HFFc6 (cell line): ENCODE data around the gene INTS6. TPM values are rescaled to one million over a fixed set of nuclear protein-coding genes. Genes with fewer than 3 reads are reported as not detected.

ENCODE experiments used
- DNase-seq: peaks from one replicate; pipeline ENCODE4 v3.0.0-alpha.2; 2018
- H3K27ac Mint-ChIP-seq: 2 replicates; pipeline ENCODE4 v1.8.0; 2020; ENCODE audit warnings: mild to moderate bottlenecking, mixed read lengths
- H3K27me3 Mint-ChIP-seq: 2 replicates; pipeline ENCODE4 v1.8.0; 2021; ENCODE audit warnings: mild to moderate bottlenecking, moderate library complexity, mixed read lengths; ENCODE audit not compliant: insufficient read depth
- H3K36me3 Mint-ChIP-seq: 2 replicates; pipeline ENCODE4 v1.8.0; 2021; ENCODE audit warnings: low read depth, mixed read lengths
- H3K4me1 Mint-ChIP-seq: 2 replicates; pipeline ENCODE4 v1.8.0; 2020; ENCODE audit warnings: low read depth, mixed read lengths
- H3K4me3 Mint-ChIP-seq: 2 replicates; pipeline ENCODE4 v1.8.0; 2020; ENCODE audit warnings: mild to moderate bottlenecking, moderate library complexity, mixed read lengths
- H3K9me3 Mint-ChIP-seq: 2 replicates; pipeline ENCODE4 v1.8.0; 2020; ENCODE audit warnings: mild to moderate bottlenecking, mixed read lengths
- CTCF ChIP-seq: fragments of 200-600 bp; sonication (generic); IDR thresholded peaks from 2 replicates; pipeline ENCODE4 v1.5.0; 2021; ENCODE audit warnings: antibody characterized with exemption, mild to moderate bottlenecking
- long read RNA-seq: library from polyadenylated mRNA; unstranded; transcript quantifications from one replicate; pipeline ENCODE4 v2.0.0, GENCODE V29; 2019
- total RNA-seq, 6 experiments: library from RNA; stranded (reverse); fragmentation: NEBNext Ultra II Directional; extraction: Animal tissue kit (Norgen Biotek cat#: 25700); gene quantifications; 2 replicates in 1 of 6; 3 replicates in 5 of 6; pipeline ENCODE4 v1.2.3, GENCODE V29; 2021

The INTS6 gene
- total RNA-seq = 10 to 100 TPM; 32.4 to 38.6 (median 33.5) TPM
- long read RNA-seq, partial matches to known transcripts = 4 of 10 reads
- long read RNA-seq, other reads (novel, unspliced or antisense) = 6 of 10 reads

- Mint-ChIP-seq H3K4me3 (peak within 1 kb of the TSS; percentile 94), H3K4me1 (peaks cover 42% of the 10 kb centered on the region), H3K27me3 (peaks cover 1% of the 10 kb centered on the region; the same call in 1 of the 2 replicates), H3K27ac (peak within 1 kb of the TSS; percentile 97), H3K36me3 (peaks cover 36% of the 10 kb centered on the region), H3K9me3 (peaks cover 3% of the 10 kb centered on the region; the same call in 1 of the 2 replicates)
- DNase-seq = peak; percentile 100
- TF ChIP-seq CTCF = no peak
These were observed at the start of gene INTS6 for GRCh38 chr13:51452361-51453206. INTS6 (minus strand) TSS chr13:51453036; CDS start chr13:51452525, 511 bp downstream.

GRCh38 chr13:51502153-51502651 is 49.4 kb upstream of the INTS6 start:
- peak; percentile 45 for DNase-seq
- no peak for TF ChIP-seq CTCF
- Mint-ChIP-seq H3K9me3 (no peaks in the 10 kb centered on the region), H3K36me3 (no peaks in the 10 kb centered on the region), H3K4me1 (peaks cover 24% of the 10 kb centered on the region), H3K4me3 (peak overlapping the region; percentile 11; the same call in 1 of the 2 replicates), H3K27ac (peak overlapping the region; percentile 73), H3K27me3 (no peaks in the 10 kb centered on the region)

GRCh38 chr13:51501592-51502152 is 48.8 kb upstream of the INTS6 start:
- H3K9me3 Mint-ChIP-seq = no peaks in the 10 kb centered on the region
- peak overlapping the region; percentile 73 for H3K27ac Mint-ChIP-seq
- no peaks in the 10 kb centered on the region for H3K27me3 Mint-ChIP-seq

GRCh38 chr13:51501096-51501495 is 48.3 kb upstream of the INTS6 start:
- Mint-ChIP-seq H3K36me3 (no peaks in the 10 kb centered on the region), H3K27ac (peak overlapping the region; percentile 73), H3K4me1 (peaks cover 30% of the 10 kb centered on the region), H3K9me3 (no peaks in the 10 kb centered on the region), H3K4me3 (0 out of 2 replicates have a peak overlapping the region, but pooled peaks have one; percentile 11), H3K27me3 (no peaks in the 10 kb centered on the region)
- no peak for DNase-seq
- TF ChIP-seq CTCF = no peak

More at GRCh38 chr13:51501592-51502152, 48.8 kb upstream of the INTS6 start:
- no peaks in the 10 kb centered on the region for H3K36me3 Mint-ChIP-seq
- TF ChIP-seq CTCF = no peak
- peak; percentile 74 for DNase-seq
- peak overlapping the region; percentile 11 for H3K4me3 Mint-ChIP-seq
- H3K4me1 Mint-ChIP-seq = peaks cover 25% of the 10 kb centered on the region

- DNase-seq = no peak
- Mint-ChIP-seq H3K27me3 (no peaks in the 10 kb centered on the region), H3K4me1 (peaks cover 30% of the 10 kb centered on the region), H3K36me3 (no peaks in the 10 kb centered on the region), H3K4me3 (no peak overlapping the region), H3K27ac (no peak overlapping the region), H3K9me3 (no peaks in the 10 kb centered on the region)
- TF ChIP-seq CTCF = no peak
These were observed 47.9 kb upstream of the INTS6 start for GRCh38 chr13:51500687-51501086.
